G401.6 (cell line): Measurements from ENCODE around the gene RAB11FIP2.

ENCODE experiments used
- FAIRE-seq: peaks from 2 replicates; lab custom pipeline; 2012; peaks lifted over from hg19 to GRCh38; lab: Jason Lieb, UNC

Gene RAB11FIP2

GRCh38 chr10:118034791-118035261 is 11.9 kb downstream of the RAB11FIP2 start:
- no peak for FAIRE-seq

GRCh38 chr10:118033905-118034304 is 12.8 kb downstream of the RAB11FIP2 start:
- FAIRE-seq: no peak

GRCh38 chr10:118032564-118032963 is 14.2 kb downstream of the RAB11FIP2 start:
- FAIRE-seq: no peak

- no peak for FAIRE-seq
These were observed 15.2 kb downstream of the RAB11FIP2 start for GRCh38 chr10:118031351-118032075.

GRCh38 chr10:118028619-118029018 is 18.1 kb downstream of the RAB11FIP2 start:
- no peak for FAIRE-seq

- FAIRE-seq: no peak
These were observed 19.3 kb downstream of the RAB11FIP2 start for GRCh38 chr10:118027397-118027796.

GRCh38 chr10:118026936-118027335 is 19.8 kb downstream of the RAB11FIP2 start:
- FAIRE-seq: no peak

- no peak for FAIRE-seq
These were observed 26.4 kb downstream of the RAB11FIP2 start for GRCh38 chr10:118020365-118020764.

- FAIRE-seq: no peak
These were observed 28.9 kb downstream of the RAB11FIP2 start for GRCh38 chr10:118017850-118018249.

GRCh38 chr10:118017071-118017740 is 29.5 kb downstream of the RAB11FIP2 start:
- no peak for FAIRE-seq

GRCh38 chr10:118012952-118013525 is 33.7 kb downstream of the RAB11FIP2 start:
- FAIRE-seq: no peak

GRCh38 chr10:118007773-118008172 is 39.0 kb downstream of the RAB11FIP2 start:
- no peak for FAIRE-seq

GRCh38 chr10:118003126-118003525 is 43.6 kb downstream of the RAB11FIP2 start:
- FAIRE-seq: no peak

GRCh38 chr10:118002581-118002980 is 44.2 kb downstream of the RAB11FIP2 start:
- FAIRE-seq: no peak

GRCh38 chr10:117997673-117998072 is 49.1 kb downstream of the RAB11FIP2 start:
- no peak for FAIRE-seq

GRCh38 chr10:117996709-117997108 is 50.0 kb downstream of the RAB11FIP2 start:
- FAIRE-seq: no peak

- FAIRE-seq: no peak
These were observed 52.0 kb downstream of the RAB11FIP2 start for GRCh38 chr10:117994771-117995170.

- FAIRE-seq: no peak
These were observed 53.6 kb downstream of the RAB11FIP2 start for GRCh38 chr10:117993166-117993565.

- FAIRE-seq: no peak
These were observed 55.0 kb downstream of the RAB11FIP2 start for GRCh38 chr10:117991701-117992100.

GRCh38 chr10:117989962-117990361 is 56.8 kb downstream of the RAB11FIP2 start:
- FAIRE-seq: no peak

- FAIRE-seq: no peak
These were observed 57.9 kb downstream of the RAB11FIP2 start for GRCh38 chr10:117988814-117989213.

GRCh38 chr10:117987244-117987909 is 59.4 kb downstream of the RAB11FIP2 start:
- FAIRE-seq: peak; percentile 79

- FAIRE-seq: no peak
These were observed 62.8 kb downstream of the RAB11FIP2 start for GRCh38 chr10:117983961-117984360.
